ACC112 (cell line): ENCODE measurements around the gene SLC6A18.
"Not testable (repeated sequence)": the region's sequence is repeated elsewhere in the genome, so short reads cannot be mapped to it uniquely, and the experiment has no call there.

Experiments used
- H2AFZ ChIP-seq: fragments of 200-600 bp; sonication (generic); one replicate; pipeline ENCODE4 v1.6.0; 2017; ENCODE audit warnings: antibody characterized with exemption, low read length; ENCODE audit not compliant: unreplicated experiment
- H3K27ac ChIP-seq: fragments of 200-600 bp; sonication (generic); 2 replicates; pipeline ENCODE4 v1.5.1; 2014; ENCODE audit warnings: low read depth, mild to moderate bottlenecking, antibody characterized with exemption, low read length, moderate library complexity
- H3K27me3 ChIP-seq: fragments of 200-600 bp; sonication (generic); 2 replicates; pipeline ENCODE4 v1.6.1; 2014; ENCODE audit warnings: mild to moderate bottlenecking, antibody characterized with exemption, low read length, moderate library complexity, mixed read lengths; ENCODE audit not compliant: insufficient read depth
- H3K36me3 ChIP-seq: fragments of 200-600 bp; sonication (generic); 2 replicates; pipeline ENCODE4 v1.6.1; 2016; ENCODE audit warnings: mild to moderate bottlenecking, antibody characterized with exemption, low read length, moderate library complexity, mixed read lengths; ENCODE audit not compliant: insufficient read depth
- H3K4me1 ChIP-seq: fragments of 200-600 bp; sonication (generic); one replicate; pipeline ENCODE4 v1.6.1; 2016; ENCODE audit warnings: low read length, mixed read lengths; ENCODE audit not compliant: insufficient read depth, unreplicated experiment, control insufficient read depth
- H3K4me3 ChIP-seq: fragments of 200-600 bp; sonication (generic); 2 replicates; pipeline ENCODE4 v1.5.1; 2014; ENCODE audit warnings: mild to moderate bottlenecking, low read depth, low read length
- H3K79me2 ChIP-seq: fragments of 200-600 bp; sonication (generic); one replicate; pipeline ENCODE4 v1.6.0; 2016; ENCODE audit warnings: low read length; ENCODE audit not compliant: control insufficient read depth, unreplicated experiment, insufficient read depth

Gene SLC6A18

GRCh38 chr5:1277781-1278180 is 52.6 kb downstream of the SLC6A18 start:
- H3K36me3 ChIP-seq: no peaks in the 10 kb centered on the region
- no peaks in the 10 kb centered on the region for H3K27me3 ChIP-seq

GRCh38 chr5:1278216-1278615 is 53.0 kb downstream of the SLC6A18 start:
- Histone ChIP-seq H2AFZ (no peak overlapping the region), H3K27me3 (no peaks in the 10 kb centered on the region), H3K79me2 (no peaks in the 10 kb centered on the region), H3K36me3 (no peaks in the 10 kb centered on the region), H3K4me1 (no peaks in the 10 kb centered on the region), H3K4me3 (no peak overlapping the region), H3K27ac (no peak overlapping the region)

More at GRCh38 chr5:1277781-1278180, 52.6 kb downstream of the SLC6A18 start:
- no peaks in the 10 kb centered on the region for H3K4me1 ChIP-seq
- H2AFZ ChIP-seq: no peak overlapping the region
- no peaks in the 10 kb centered on the region for H3K79me2 ChIP-seq
- H3K4me3 ChIP-seq: no peak overlapping the region
- H3K27ac ChIP-seq: no peak overlapping the region

- no peak overlapping the region for H3K27ac ChIP-seq
- no peaks in the 10 kb centered on the region for H3K36me3 ChIP-seq
- H3K4me1 ChIP-seq: no peaks in the 10 kb centered on the region
- H3K4me3 ChIP-seq: no peak overlapping the region
- no peaks in the 10 kb centered on the region for H3K27me3 ChIP-seq
- no peak overlapping the region for H2AFZ ChIP-seq
- H3K79me2 ChIP-seq: no peaks in the 10 kb centered on the region
These were observed 53.7 kb downstream of the SLC6A18 start for GRCh38 chr5:1278656-1279442.

GRCh38 chr5:1279443-1280151 is 54.4 kb downstream of the SLC6A18 start:
- Histone ChIP-seq H2AFZ (no peak overlapping the region), H3K27me3 (no peaks in the 10 kb centered on the region), H3K4me1 (no peaks in the 10 kb centered on the region), H3K36me3 (no peaks in the 10 kb centered on the region), H3K27ac (no peak overlapping the region), H3K79me2 (no peaks in the 10 kb centered on the region), H3K4me3 (no peak overlapping the region)

GRCh38 chr5:1280177-1281037 is 55.2 kb downstream of the SLC6A18 start:
- Histone ChIP-seq H3K4me1 (no peaks in the 10 kb centered on the region), H3K79me2 (no peaks in the 10 kb centered on the region), H3K36me3 (no peaks in the 10 kb centered on the region), H3K4me3 (no peak overlapping the region), H3K27ac (no peak overlapping the region), H3K27me3 (no peaks in the 10 kb centered on the region), H2AFZ (no peak overlapping the region)

- Histone ChIP-seq H3K27me3 (no peaks in the 10 kb centered on the region), H3K4me1 (no peaks in the 10 kb centered on the region), H3K36me3 (no peaks in the 10 kb centered on the region), H3K27ac (no peak overlapping the region), H3K79me2 (no peaks in the 10 kb centered on the region), H3K4me3 (no peak overlapping the region), H2AFZ (no peak overlapping the region)
These were observed 56.1 kb downstream of the SLC6A18 start for GRCh38 chr5:1281038-1281882.

GRCh38 chr5:1282131-1282992 is 57.2 kb downstream of the SLC6A18 start:
- Histone ChIP-seq H3K4me1 (no peaks in the 10 kb centered on the region), H2AFZ (no peak overlapping the region), H3K36me3 (no peaks in the 10 kb centered on the region), H3K4me3 (no peak overlapping the region), H3K79me2 (no peaks in the 10 kb centered on the region), H3K27me3 (no peaks in the 10 kb centered on the region), H3K27ac (no peak overlapping the region)

GRCh38 chr5:1282993-1283728 is 58.0 kb downstream of the SLC6A18 start:
- H2AFZ ChIP-seq, H3K27me3 ChIP-seq, H3K27ac ChIP-seq, H3K79me2 ChIP-seq, H3K4me1 ChIP-seq, H3K4me3 ChIP-seq, H3K36me3 ChIP-seq: not testable (repeated sequence)

- not testable (repeated sequence) for H3K79me2 ChIP-seq
These were observed 58.5 kb downstream of the SLC6A18 start for GRCh38 chr5:1283729-1284041.

More at GRCh38 chr5:1283729-1284041, 58.5 kb downstream of the SLC6A18 start:
- H3K27ac ChIP-seq, H3K4me1 ChIP-seq, H2AFZ ChIP-seq, H3K36me3 ChIP-seq, H3K27me3 ChIP-seq, H3K4me3 ChIP-seq: not testable (repeated sequence)
